Lower leg skin (tissue), 3 donors: ENCODE data around the gene FANCI.

Experiments used
- CTCF ChIP-seq, 3 donors: fragments of 450-650 bp; IDR thresholded peaks; one replicate each; pipeline ENCODE4 v1.5.1; 2016; ENCODE audit warnings: antibody characterized with exemption in 3 of 3, mild to moderate bottlenecking in 3 of 3, moderate library complexity in 2 of 3
- POLR2A ChIP-seq, 2 donors: fragments of 450-650 bp; IDR thresholded peaks; one replicate each; pipeline ENCODE4 v1.6.1; 2016 to 2017; ENCODE audit warnings: antibody characterized with exemption in 2 of 2, mild to moderate bottlenecking in 1 of 2, moderate library complexity in 1 of 2

GRCh38 chr15:89332446-89332845 is 88.7 kb downstream of the FANCI start:
- TF ChIP-seq POLR2A (IDR thresholded peaks at IDR 0.05) = no peak
- no peak for TF ChIP-seq CTCF (IDR thresholded peaks at IDR 0.05)
